Camera-type eye (tissue), 1 donor: ENCODE results near the gene DNAH10. TPM values are rescaled to one million over a fixed set of nuclear protein-coding genes. Genes with fewer than 3 reads are reported as not detected.

ENCODE experiments used
- total RNA-seq: library from RNA; depleted of rRNA; stranded (reverse); fragments of >200 nt; gene quantifications from one replicate; pipeline ENCODE4 v1.2.3, GENCODE V29; 2014

Gene DNAH10
- 1.3 TPM for total RNA-seq

DNA sequence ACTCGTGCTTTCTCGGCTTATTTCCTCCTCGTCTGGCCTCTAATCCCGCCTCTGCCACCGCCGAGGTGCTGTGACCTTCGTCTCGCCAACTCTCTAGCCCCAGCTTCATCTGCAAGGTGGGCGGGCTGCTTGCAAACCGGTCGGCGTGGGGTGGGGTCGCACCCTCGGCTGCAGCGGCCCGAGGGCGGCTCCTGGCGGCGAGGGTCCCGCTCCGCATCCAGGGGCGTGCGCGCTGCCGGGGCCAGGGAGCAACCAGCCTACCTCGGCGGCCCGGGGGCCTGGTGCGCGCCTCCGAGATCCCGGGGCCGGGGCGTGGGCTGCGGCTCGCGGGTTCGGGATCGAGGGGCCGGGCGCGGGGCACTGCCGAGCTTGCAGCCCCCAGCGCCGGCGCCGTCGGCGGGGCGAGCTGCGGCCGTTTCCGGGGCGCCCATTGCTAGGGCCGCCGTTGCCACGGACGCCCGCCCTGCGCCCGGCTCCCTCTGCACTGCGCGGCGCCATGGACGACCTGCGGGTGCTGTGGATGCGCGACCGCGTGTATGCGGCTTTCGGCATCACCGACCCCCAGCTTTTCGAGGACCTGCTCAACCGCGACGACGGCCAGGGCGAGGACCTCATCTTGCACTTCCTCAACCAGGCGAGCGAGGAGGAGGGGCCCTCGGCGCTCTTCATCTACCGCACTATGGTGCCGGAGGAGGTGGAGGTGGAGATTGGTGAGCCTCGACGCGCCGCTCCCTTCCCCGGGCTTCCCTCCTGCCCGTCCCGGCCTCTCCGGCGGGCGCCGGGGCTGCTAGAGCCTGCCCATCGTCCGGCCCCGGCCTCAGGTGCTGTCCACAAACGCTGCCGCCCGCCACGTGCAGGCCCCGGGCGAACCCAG, at the start of gene DNAH10:
Gene DNAH10 (plus strand): TSS at position 461 of the 874 bp plus-strand sequence. CDS start 36 bp downstream, at position 497.

DNA sequence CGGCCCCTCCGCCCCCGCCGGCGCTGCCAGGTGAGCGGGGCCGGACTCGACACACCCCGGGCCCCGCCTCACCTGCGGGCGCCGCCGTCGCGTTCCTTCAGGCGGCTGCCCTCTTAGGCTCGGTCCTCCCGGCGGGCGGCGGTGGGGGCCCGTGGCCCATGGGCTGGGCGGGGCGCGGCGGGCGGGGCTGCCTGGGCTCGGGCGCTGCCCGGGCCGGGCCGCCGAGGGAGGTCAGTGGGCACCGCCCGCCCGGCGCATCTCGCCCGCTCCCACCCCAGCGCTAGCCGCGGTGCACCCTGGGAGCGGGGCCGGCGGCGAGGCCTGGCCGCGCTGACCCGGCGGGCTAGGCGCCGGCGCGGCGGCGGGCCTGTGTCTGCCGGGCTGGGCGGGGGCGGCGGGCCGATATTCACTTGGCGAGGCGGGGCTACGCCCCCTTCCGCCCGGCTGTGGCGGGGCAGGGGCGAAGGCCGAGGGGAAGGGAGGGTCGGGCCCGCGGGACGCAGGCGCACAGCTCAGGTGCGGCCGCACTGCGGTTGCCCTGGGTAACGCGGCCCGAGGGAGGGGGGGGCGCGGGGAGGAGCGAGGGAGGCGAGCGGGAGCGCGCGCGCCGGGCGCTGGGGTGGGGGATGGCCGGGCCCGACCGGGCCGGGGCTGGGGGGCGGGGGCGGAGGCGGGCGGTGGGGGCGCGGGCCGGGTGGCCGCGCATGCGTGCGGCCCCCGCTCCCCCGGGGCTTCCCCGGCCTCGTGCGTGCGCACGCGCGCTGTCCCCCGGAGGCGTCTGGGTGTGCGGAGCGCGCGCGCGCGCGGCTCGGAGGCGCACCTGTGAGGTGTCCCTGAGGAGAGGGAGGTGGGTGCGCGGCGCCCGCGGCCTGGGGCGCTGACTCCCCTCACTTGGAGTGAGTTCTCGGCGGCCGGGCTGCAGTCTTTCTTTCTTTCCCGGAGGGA, 210.6 kb downstream of the DNAH10 start, which contains the start of the genes CCDC92 and ZNF664:
Gene CCDC92 (minus strand): TSS at position 375 of the 945 bp plus-strand sequence. CDS start 28,526 bp downstream, outside the sequence.
Gene ZNF664 (plus strand): TSS at position 759 of the 945 bp plus-strand sequence. CDS start 38,930 bp downstream, outside the sequence.

Other genes starting within 250 kb of the DNAH10 start
- gene RILPL1, start 228.6 kb upstream of the DNAH10 start, total RNA-seq: 10.7 TPM
- 195 TPM for gene TMED2, start 177.7 kb upstream of the DNAH10 start, total RNA-seq
- gene DDX55, start 160.2 kb upstream of the DNAH10 start, total RNA-seq: 30.7 TPM
- gene EIF2B1, start 128.6 kb upstream of the DNAH10 start, total RNA-seq: 97.0 TPM
- 39.9 TPM for gene GTF2H3, start 128.5 kb upstream of the DNAH10 start, total RNA-seq
- 24.1 TPM for gene TCTN2, start 91.2 kb upstream of the DNAH10 start, total RNA-seq
- 23.9 TPM for gene ATP6V0A2, start 49.9 kb upstream of the DNAH10 start, total RNA-seq
- gene CCDC92, start 210.5 kb downstream of the DNAH10 start, total RNA-seq: 22.2 TPM
- 108 TPM for gene ZNF664, start 210.9 kb downstream of the DNAH10 start, total RNA-seq